H1 (cell line): ENCODE results near the gene CEP57. TPM values are rescaled to one million over a fixed set of nuclear protein-coding genes. Genes with fewer than 3 reads are reported as not detected.

Experiments
- CTCF ChIA-PET: fragments of 300-600 bp; sonication (Branson Sonifier 250); formaldehyde crosslinking; loops from one replicate; lab custom pipeline; 2021; ENCODE audit not compliant: partially characterized antibody; lab: Charles Lee
- POLR2A ChIA-PET: fragments of 300-600 bp; sonication (Branson Sonifier 250); formaldehyde crosslinking; loops from one replicate; lab custom pipeline; 2021; ENCODE audit warnings: inconsistent platforms; ENCODE audit not compliant: partially characterized antibody; lab: Charles Lee
- DNase-seq, 2 experiments: peaks; one replicate each; pipeline versions ENCODE4 v3.0.0 to v3.0.0-alpha.2; 2010 to 2022; ENCODE audit warnings: low spot score in 2 of 2, low read depth in 1 of 2, mixed read lengths in 1 of 2
- FAIRE-seq: peaks from 2 replicates; lab custom pipeline; 2011; peaks lifted over from hg19 to GRCh38; lab: Jason Lieb, UNC
- H2AFZ ChIP-seq: 2 replicates; pipeline ENCODE4 v1.8.1; 2012; ENCODE audit warnings: low read length, inconsistent platforms
- H2AK5ac ChIP-seq: 2 replicates; pipeline ENCODE4 v1.6.1; 2013; ENCODE audit warnings: low read depth, low read length
- H2BK120ac ChIP-seq: replicated peaks from 2 replicates; pipeline ENCODE3; 2013; ENCODE audit warnings: low read depth, low read length, inconsistent platforms
- H2BK12ac ChIP-seq: 2 replicates; pipeline ENCODE4 v1.6.1; 2013; ENCODE audit warnings: low read depth, low read length
- H2BK15ac ChIP-seq: 2 replicates; pipeline ENCODE4 v1.6.1; 2013; ENCODE audit warnings: low read length
- H2BK20ac ChIP-seq: 2 replicates; pipeline ENCODE4 v1.6.1; 2013; ENCODE audit warnings: low read length
- H2BK5ac ChIP-seq: 2 replicates; pipeline ENCODE4 v1.6.1; 2013; ENCODE audit warnings: low read depth, low read length
- H3K14ac ChIP-seq: 2 replicates; pipeline ENCODE4 v1.6.1; 2013; ENCODE audit warnings: inconsistent platforms; ENCODE audit not compliant: insufficient read length
- H3K18ac ChIP-seq: 2 replicates; pipeline ENCODE4 v1.6.1; 2013; ENCODE audit warnings: low read length; ENCODE audit errors: extremely low read depth
- H3K23ac ChIP-seq: 2 replicates; pipeline ENCODE4 v1.6.1; 2013; ENCODE audit warnings: inconsistent platforms; ENCODE audit not compliant: insufficient read length
- H3K23me2 ChIP-seq: 2 replicates; pipeline ENCODE4 v1.6.1; 2013; ENCODE audit warnings: low read depth, low read length
- H3K27ac ChIP-seq: 2 replicates; pipeline ENCODE4 v1.6.1; 2011; ENCODE audit warnings: low read depth, low read length, inconsistent platforms
- H3K27me3 ChIP-seq, 4 experiments: replicated peaks in 1 of 4; 1 replicate in 1 of 4; 2 replicates in 3 of 4; pipeline versions ENCODE4 v1.6.1 to v1.8.1; 2011 to 2013; ENCODE audit warnings: low read length in 3 of 4, mild to moderate bottlenecking in 3 of 4, inconsistent platforms in 2 of 4, mixed read lengths in 2 of 4, moderate library complexity in 1 of 4; ENCODE audit not compliant: control insufficient read depth in 3 of 4, insufficient read depth in 3 of 4; ENCODE audit errors: extremely low read depth in 1 of 4
- H3K36me3 ChIP-seq, 4 experiments: 2 replicates each; pipeline versions ENCODE4 v1.6.1 to v1.8.1; 2011 to 2013; ENCODE audit warnings: mild to moderate bottlenecking in 4 of 4, low read length in 3 of 4, moderate library complexity in 2 of 4, control low read depth in 1 of 4, inconsistent platforms in 1 of 4; ENCODE audit not compliant: insufficient read depth in 4 of 4, control insufficient read depth in 2 of 4
- H3K4ac ChIP-seq: replicated peaks from 2 replicates; pipeline ENCODE3; 2013; ENCODE audit warnings: low read length, low read depth, mixed read lengths, inconsistent platforms; ENCODE audit not compliant: insufficient read length
- H3K4me1 ChIP-seq, 4 experiments: replicated peaks in 1 of 4; 1 replicate in 1 of 4; 2 replicates in 3 of 4; pipeline versions ENCODE4 v1.6.1 to v1.8.1; 2011 to 2013; ENCODE audit warnings: low read length in 3 of 4, inconsistent platforms in 2 of 4, mixed read lengths in 1 of 4; ENCODE audit not compliant: insufficient read depth in 4 of 4, control insufficient read depth in 3 of 4
- H3K4me2 ChIP-seq, 2 experiments: 2 replicates each; pipeline versions ENCODE4 v1.6.1 to v1.8.1; 2011 to 2013; ENCODE audit warnings: low read depth in 2 of 2, low read length in 2 of 2, control low read depth in 1 of 2, inconsistent platforms in 1 of 2, mild to moderate bottlenecking in 1 of 2; ENCODE audit not compliant: insufficient read depth in 1 of 2
- H3K4me3 ChIP-seq, 4 experiments: fragments of 200-600, 300-600 bp in 1 of 4; sonication (generic), shearing (Covaris generic), sonication (Bioruptor Twin) in 1 of 4; 2 replicates each; pipeline versions ENCODE4 v1.5.1 to v1.8.1; 2011 to 2016; ENCODE audit warnings: low read length in 4 of 4, low read depth in 3 of 4, control low read depth in 2 of 4, inconsistent platforms in 2 of 4, mild to moderate bottlenecking in 2 of 4, mixed read lengths in 1 of 4, moderate library complexity in 1 of 4; ENCODE audit not compliant: insufficient read depth in 2 of 4; ENCODE audit errors: extremely low read depth in 1 of 4
- H3K56ac ChIP-seq: replicated peaks from 2 replicates; pipeline ENCODE3; 2013; ENCODE audit warnings: low read depth, mild to moderate bottlenecking, mixed read lengths, low read length, inconsistent platforms; ENCODE audit not compliant: insufficient read length
- H3K79me1 ChIP-seq: 2 replicates; pipeline ENCODE4 v1.6.1; 2013; ENCODE audit warnings: low read depth, low read length, control low read depth
- H3K79me2 ChIP-seq, 2 experiments: 2 replicates each; pipeline versions ENCODE4 v1.6.1 to v1.8.1; 2012 to 2013; ENCODE audit warnings: low read length in 2 of 2, mild to moderate bottlenecking in 2 of 2, inconsistent platforms in 1 of 2; ENCODE audit not compliant: insufficient read depth in 2 of 2, control insufficient read depth in 1 of 2
- H3K9ac ChIP-seq, 4 experiments: replicated peaks in 1 of 4; 1 replicate in 1 of 4; 2 replicates in 3 of 4; pipeline versions ENCODE4 v1.6.1 to v1.8.1; 2011 to 2013; ENCODE audit warnings: low read depth in 3 of 4, low read length in 3 of 4, control low read depth in 2 of 4, mild to moderate bottlenecking in 2 of 4, moderate library complexity in 2 of 4, inconsistent platforms in 1 of 4; ENCODE audit errors: extremely low read depth in 1 of 4
- H3K9me3 ChIP-seq, 2 experiments: 2 replicates each; pipeline versions ENCODE4 v1.6.1 to v1.8.1; 2012 to 2013; ENCODE audit warnings: mild to moderate bottlenecking in 2 of 2, moderate library complexity in 2 of 2, control low read depth in 1 of 2, inconsistent platforms in 1 of 2, low read depth in 1 of 2, low read length in 1 of 2, mixed read lengths in 1 of 2; ENCODE audit not compliant: insufficient read depth in 2 of 2
- H4K20me1 ChIP-seq, 2 experiments: replicated peaks in 1 of 2; 2 replicates each; pipeline versions ENCODE3 to v1.8.1; 2011 to 2013; ENCODE audit warnings: inconsistent platforms in 2 of 2, low read length in 2 of 2, mild to moderate bottlenecking in 1 of 2; ENCODE audit not compliant: insufficient read depth in 2 of 2, control insufficient read depth in 1 of 2
- H4K5ac ChIP-seq: 2 replicates; pipeline ENCODE4 v1.6.1; 2013; ENCODE audit warnings: low read length, low read depth, mixed read lengths, inconsistent platforms; ENCODE audit not compliant: insufficient read length
- H4K8ac ChIP-seq: 2 replicates; pipeline ENCODE4 v1.8.0; 2013; ENCODE audit warnings: mild to moderate bottlenecking, moderate library complexity, low read length, inconsistent platforms; ENCODE audit not compliant: insufficient read depth; ENCODE audit errors: extremely low read depth
- H4K91ac ChIP-seq: replicated peaks from 2 replicates; pipeline ENCODE3; 2013; ENCODE audit warnings: low read length, mixed read lengths, inconsistent platforms; ENCODE audit not compliant: insufficient read length
- ASH2L ChIP-seq: fragments of 200-600, 300-600 bp; sonication (generic); IDR thresholded peaks from one replicate; pipeline ENCODE4 v1.7.1; 2017; ENCODE audit warnings: low read length
- CBX5 ChIP-seq: fragments of 300-800, 300-1000 bp; sonication (generic); IDR thresholded peaks from 2 replicates; pipeline ENCODE4 v1.7.1; 2016; ENCODE audit warnings: antibody characterized with exemption, low read length, low read depth
- CBX8 ChIP-seq: fragments of 300-800, 300-1000 bp; sonication (generic); IDR thresholded peaks from 2 replicates; pipeline ENCODE4 v1.7.1; 2016; ENCODE audit warnings: low read depth, low read length, borderline replicate concordance
- CEBPB ChIP-seq: IDR thresholded peaks from 2 replicates; pipeline ENCODE4 v1.6.1; 2012; ENCODE audit warnings: low read depth, low read length
- GABPA ChIP-seq: IDR thresholded peaks from 2 replicates; pipeline ENCODE4 v1.6.1; 2011; ENCODE audit warnings: mild to moderate bottlenecking, low read length, moderate library complexity, borderline replicate concordance; ENCODE audit not compliant: insufficient read depth
- HDAC6 ChIP-seq: IDR thresholded peaks from one replicate; pipeline ENCODE4 v1.7.1; 2012; ENCODE audit warnings: low read depth, mild to moderate bottlenecking, inconsistent platforms, low read length, moderate library complexity
- PHF8 ChIP-seq: fragments of 200-600 bp; sonication (generic); conservative IDR thresholded peaks from 2 replicates; pipeline ENCODE4 v1.7.1; 2012; ENCODE audit warnings: low read depth, mild to moderate bottlenecking, inconsistent platforms, low read length, moderate library complexity
- POLR2AphosphoS5 ChIP-seq: IDR thresholded peaks from 2 replicates; pipeline ENCODE4 v1.6.1; 2011; ENCODE audit warnings: low read depth, low read length
- SP4 ChIP-seq: IDR thresholded peaks from 2 replicates; pipeline ENCODE4 v1.6.1; 2012; ENCODE audit warnings: low read length, inconsistent platforms
- TBP ChIP-seq: IDR thresholded peaks from 2 replicates; pipeline ENCODE4 v1.6.1; 2011; ENCODE audit warnings: low read depth, low read length, improper control_type of control experiment
- ZNF274 ChIP-seq: IDR thresholded peaks from 2 replicates; pipeline ENCODE4 v1.7.0; 2012; ENCODE audit warnings: low read length, borderline replicate concordance; ENCODE audit errors: extremely low read depth
- WGBS, 2 experiments: shearing (Covaris generic) in 1 of 2; methylation state at CpG; one replicate each; pipeline versions ENCODE4 v1.1.6 to v1.1.7; 2013 to 2015; ENCODE audit warnings: low lambda C conversion rate in 2 of 2, mixed read lengths in 2 of 2, inconsistent platforms in 1 of 2, low coverage in 1 of 2, missing lambda C conversion rate in 1 of 2; ENCODE audit not compliant: insufficient replicate concordance in 2 of 2, insufficient coverage in 1 of 2, insufficient read length in 1 of 2; ENCODE audit errors: extremely low coverage in 1 of 2, missing lambda C conversion rate in 1 of 2; 5-methylcytosine and 5-hydroxymethylcytosine counted together
- polyA plus RNA-seq, 7 experiments: library from polyadenylated mRNA; depleted of rRNA in 3 of 7; stranded (reverse) in 5 of 7; unstranded in 2 of 7; fragments of >200 nt in 5 of 7; fragments of 200-250 nt in 2 of 7; gene quantifications; 1 replicate in 5 of 7; 2 replicates in 1 of 7; 4 replicates in 1 of 7; pipeline versions ENCODE4 v1.2.1 to v1.2.3, GENCODE V29; 2011 to 2013; ENCODE audit warnings: missing spikeins in 2 of 7, mixed read lengths in 2 of 7
- total RNA-seq: library from RNA; stranded (reverse); fragmentation: NEBNext Ultra II Directional; extraction: Animal tissue kit (Norgen Biotek cat#: 25700); gene quantifications from 2 replicates; pipeline ENCODE4 v1.2.1, GENCODE V29; 2021
- TF ChIP-seq, protein P1 (sequence below): IDR thresholded peaks from 2 replicates; pipeline ENCODE4 v1.6.1; 2011; ENCODE audit warnings: low read length, improper control_type of control experiment
- TF ChIP-seq, protein P2 (sequence below): IDR thresholded peaks from 2 replicates; pipeline ENCODE4 v1.6.1; 2012; ENCODE audit warnings: inconsistent platforms

Gene CEP57
- total and polyA plus RNA-seq, 2 of the 8 experiments (the other 6 are each of a cell fraction or from before 2014, with no cell fraction given): 26.3 to 72.7 TPM

DNA sequence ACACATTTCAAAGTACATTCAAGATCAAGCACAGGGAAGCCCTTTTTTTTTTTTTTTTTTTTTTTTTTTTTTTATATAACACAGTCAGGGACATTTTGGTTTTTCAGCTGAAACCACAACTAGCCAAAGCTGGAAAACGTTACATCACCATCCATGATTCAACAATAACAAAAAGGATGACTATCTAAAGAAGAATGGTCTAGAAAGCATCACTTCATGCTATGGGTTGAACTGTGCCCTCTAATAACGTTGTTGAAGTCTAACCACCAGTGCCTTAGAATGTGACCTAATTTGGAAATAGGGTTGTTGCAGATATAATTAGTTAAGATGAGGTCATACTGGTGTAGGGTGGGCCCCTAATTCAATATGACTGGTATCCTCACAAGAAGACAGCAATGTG lies 87.0 kb downstream of the CEP57 start:
- Histone ChIP-seq H3K56ac (no peak overlapping the region), H3K27ac (no peak overlapping the region), H2AK5ac (no peak overlapping the region), H3K36me3 (no peaks in the 10 kb centered on the region), H4K91ac (no peak overlapping the region), H3K9ac (no peak overlapping the region), H3K79me2 (no peaks in the 10 kb centered on the region), H3K27me3 (no peaks in the 10 kb centered on the region), H3K9me3 (peaks cover 0 to 3% of the 10 kb centered on the region in 2 experiments; a peak in 2 of 4 replicates), H3K4me2 (no peak overlapping the region), H2BK15ac (no peak overlapping the region), H3K4me1 (no peaks in the 10 kb centered on the region), H3K14ac (no peak overlapping the region), H3K4ac (no peak overlapping the region), H4K5ac (no peak overlapping the region), H4K8ac (no peak overlapping the region), H3K4me3 (no peak overlapping the region), H3K18ac (no peak overlapping the region), H2BK12ac (no peak overlapping the region), H2BK20ac (no peak overlapping the region), H3K23ac (no peak overlapping the region), H2BK5ac (no peak overlapping the region), H3K23me2 (no peaks in the 10 kb centered on the region; the same call in 1 of the 2 replicates), H4K20me1 (no peaks in the 10 kb centered on the region), H2BK120ac (no peak overlapping the region), H3K79me1 (no peaks in the 10 kb centered on the region), H2AFZ (no peak overlapping the region)
- CTCF ChIA-PET: interaction anchor here (1.4 kb wide), 1 partner anchor 10 kb away, joined by 4 read pairs; no protein-coding TSS in a partner anchor
- WGBS, 2 experiments: 92% methylated on average over 2 of the region's 2 CpGs; no CpG with 5 or more reads in 1 of the 2 experiments
- DNase-seq: no peak
- no peak for FAIRE-seq
- POLR2A ChIA-PET: no interaction called here
- TF ChIP-seq, protein P1, sequence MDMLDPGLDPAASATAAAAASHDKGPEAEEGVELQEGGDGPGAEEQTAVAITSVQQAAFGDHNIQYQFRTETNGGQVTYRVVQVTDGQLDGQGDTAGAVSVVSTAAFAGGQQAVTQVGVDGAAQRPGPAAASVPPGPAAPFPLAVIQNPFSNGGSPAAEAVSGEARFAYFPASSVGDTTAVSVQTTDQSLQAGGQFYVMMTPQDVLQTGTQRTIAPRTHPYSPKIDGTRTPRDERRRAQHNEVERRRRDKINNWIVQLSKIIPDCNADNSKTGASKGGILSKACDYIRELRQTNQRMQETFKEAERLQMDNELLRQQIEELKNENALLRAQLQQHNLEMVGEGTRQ: no peak
- TF ChIP-seq ASH2L (no peak), GABPA (no peak), CEBPB (no peak), SP4 (no peak), PHF8 (no peak), ZNF274 (no peak), TBP (no peak), CBX8 (no peak), POLR2AphosphoS5 (no peak), CBX5 (no peak), HDAC6 (no peak)
- TF ChIP-seq, protein P2, sequence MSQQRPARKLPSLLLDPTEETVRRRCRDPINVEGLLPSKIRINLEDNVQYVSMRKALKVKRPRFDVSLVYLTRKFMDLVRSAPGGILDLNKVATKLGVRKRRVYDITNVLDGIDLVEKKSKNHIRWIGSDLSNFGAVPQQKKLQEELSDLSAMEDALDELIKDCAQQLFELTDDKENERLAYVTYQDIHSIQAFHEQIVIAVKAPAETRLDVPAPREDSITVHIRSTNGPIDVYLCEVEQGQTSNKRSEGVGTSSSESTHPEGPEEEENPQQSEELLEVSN: no peak
